ENCODE data around the gene CMTM8.

The CMTM8 gene

GRCh38 chr3:32275506-32275905 is 37.0 kb downstream of the CMTM8 start:
- no peak for DNase-seq (ENCODE audit: low read depth)
- H3K4me3 ChIP-seq (ENCODE audit: low read depth, low read length): no peak overlapping the region
- no peak for TF ChIP-seq CTCF (IDR thresholded peaks at IDR 0.05; ENCODE audit: control insufficient read depth, extremely low read depth, insufficient read depth)

- DNase-seq (ENCODE audit: low read depth): peak; percentile 37
- H3K4me3 ChIP-seq (ENCODE audit: low read depth, low read length): no peak overlapping the region
- TF ChIP-seq CTCF (IDR thresholded peaks at IDR 0.05; ENCODE audit: control insufficient read depth, extremely low read depth, insufficient read depth): no peak
Measured at GRCh38 chr3:32276279-32276841, 37.9 kb downstream of the CMTM8 start.

- TF ChIP-seq CTCF (IDR thresholded peaks at IDR 0.05; ENCODE audit: control insufficient read depth, extremely low read depth, insufficient read depth): no peak
- H3K4me3 ChIP-seq (ENCODE audit: low read depth, low read length): no peak overlapping the region
- no peak for DNase-seq (ENCODE audit: low read depth)
Measured at GRCh38 chr3:32278714-32279113, 40.2 kb downstream of the CMTM8 start.

GRCh38 chr3:32280262-32280910 is 41.9 kb downstream of the CMTM8 start:
- no peak overlapping the region for H3K4me3 ChIP-seq (ENCODE audit: low read depth, low read length)
- TF ChIP-seq CTCF (IDR thresholded peaks at IDR 0.05; ENCODE audit: control insufficient read depth, extremely low read depth, insufficient read depth): no peak
- DNase-seq (ENCODE audit: low read depth): no peak

GRCh38 chr3:32281570-32282106 is 43.2 kb downstream of the CMTM8 start:
- no peak for TF ChIP-seq CTCF (IDR thresholded peaks at IDR 0.05; ENCODE audit: control insufficient read depth, extremely low read depth, insufficient read depth)
- no peak for DNase-seq (ENCODE audit: low read depth)
- H3K4me3 ChIP-seq (ENCODE audit: low read depth, low read length): no peak overlapping the region

- no peak for TF ChIP-seq CTCF (IDR thresholded peaks at IDR 0.05; ENCODE audit: control insufficient read depth, extremely low read depth, insufficient read depth)
- no peak overlapping the region for H3K4me3 ChIP-seq (ENCODE audit: low read depth, low read length)
- no peak for DNase-seq (ENCODE audit: low read depth)
Measured at GRCh38 chr3:32282578-32283154, 44.2 kb downstream of the CMTM8 start.

All from LNCaP clone FGC (cell line).